ENCODE measurements around the gene BRF1. TPM values are rescaled to one million over a fixed set of nuclear protein-coding genes. Genes with fewer than 3 reads are reported as not detected.

BRF1 gene
- total and polyA plus RNA-seq, 3 donors from 2014 or later: 30.3 to 112 (median 95.3) TPM

DNA sequence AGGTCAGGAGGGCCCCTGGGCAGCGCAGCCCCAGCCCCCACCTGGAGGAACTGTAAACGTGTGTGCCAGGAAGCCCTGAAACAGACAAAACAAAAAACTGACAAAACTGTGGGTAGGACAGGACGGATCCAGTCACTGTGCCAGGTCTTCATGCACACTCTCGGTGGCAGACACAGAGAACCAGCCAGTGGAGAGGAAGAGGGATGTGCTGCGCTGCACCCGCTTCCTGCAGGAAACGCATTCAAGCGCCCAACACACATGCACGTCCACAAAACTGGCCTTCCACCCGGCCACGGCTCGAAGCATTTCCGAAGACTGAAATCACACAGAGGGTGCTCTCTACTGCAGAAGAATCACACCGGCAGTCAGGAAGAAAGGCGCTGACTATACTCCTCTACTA lies 16.9 kb downstream of the BRF1 start:
- Histone ChIP-seq H3K4me1 (no peaks in the 10 kb centered on the region), H3K9me3 (no peaks in the 10 kb centered on the region), H3K36me3 (ENCODE audit: low read depth, missing control alignments) (no peaks in the 10 kb centered on the region), H3K4me3 (no peak overlapping the region), H3K27me3 (no peaks in the 10 kb centered on the region), H3K27ac (no peak overlapping the region)
- intact Hi-C loops (cut with DNase I; ENCODE audit: low total_unique reads): loop anchor here (10.0 kb wide), 1 partner anchor 79 kb away; no protein-coding TSS in a partner anchor
- DNase-seq: no peak
- TF ChIP-seq, protein P1, sequence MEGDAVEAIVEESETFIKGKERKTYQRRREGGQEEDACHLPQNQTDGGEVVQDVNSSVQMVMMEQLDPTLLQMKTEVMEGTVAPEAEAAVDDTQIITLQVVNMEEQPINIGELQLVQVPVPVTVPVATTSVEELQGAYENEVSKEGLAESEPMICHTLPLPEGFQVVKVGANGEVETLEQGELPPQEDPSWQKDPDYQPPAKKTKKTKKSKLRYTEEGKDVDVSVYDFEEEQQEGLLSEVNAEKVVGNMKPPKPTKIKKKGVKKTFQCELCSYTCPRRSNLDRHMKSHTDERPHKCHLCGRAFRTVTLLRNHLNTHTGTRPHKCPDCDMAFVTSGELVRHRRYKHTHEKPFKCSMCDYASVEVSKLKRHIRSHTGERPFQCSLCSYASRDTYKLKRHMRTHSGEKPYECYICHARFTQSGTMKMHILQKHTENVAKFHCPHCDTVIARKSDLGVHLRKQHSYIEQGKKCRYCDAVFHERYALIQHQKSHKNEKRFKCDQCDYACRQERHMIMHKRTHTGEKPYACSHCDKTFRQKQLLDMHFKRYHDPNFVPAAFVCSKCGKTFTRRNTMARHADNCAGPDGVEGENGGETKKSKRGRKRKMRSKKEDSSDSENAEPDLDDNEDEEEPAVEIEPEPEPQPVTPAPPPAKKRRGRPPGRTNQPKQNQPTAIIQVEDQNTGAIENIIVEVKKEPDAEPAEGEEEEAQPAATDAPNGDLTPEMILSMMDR (IDR thresholded peaks at IDR 0.05): no peak
- TF ChIP-seq POLR2A (IDR thresholded peaks at IDR 0.05): no peak
- 80 to 82% methylated on average over 15 of the region's 15 CpGs for WGBS, 2 donors

DNA sequence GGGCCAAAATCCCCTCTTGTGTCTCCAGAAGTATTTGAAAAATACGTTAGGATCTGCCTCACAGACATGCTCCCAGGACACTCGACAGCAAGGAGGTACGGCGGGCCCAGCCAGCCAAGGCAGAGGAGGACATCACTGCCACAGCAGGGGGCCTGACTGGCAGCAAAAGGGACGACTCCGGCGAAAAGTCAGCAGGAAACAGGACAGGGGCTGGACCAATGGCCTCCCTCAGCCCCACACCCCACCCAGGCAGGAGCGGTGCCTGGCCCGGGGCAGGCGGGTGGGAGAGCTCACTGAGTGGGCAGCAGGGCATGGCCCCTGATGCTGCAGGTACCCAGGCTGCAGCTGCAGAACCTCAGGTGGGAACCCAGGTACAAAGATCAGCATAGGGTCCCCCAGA lies 17.8 kb downstream of the BRF1 start:
- Histone ChIP-seq H3K36me3 (ENCODE audit: low read depth, missing control alignments) (no peaks in the 10 kb centered on the region), H3K27ac (no peak overlapping the region), H3K4me1 (no peaks in the 10 kb centered on the region), H3K9me3 (no peaks in the 10 kb centered on the region), H3K4me3 (no peak overlapping the region), H3K27me3 (no peaks in the 10 kb centered on the region)
- intact Hi-C loops (cut with DNase I; ENCODE audit: low total_unique reads): loop anchor here (10.0 kb wide), 1 partner anchor 78 kb away; no protein-coding TSS in a partner anchor
- TF ChIP-seq, protein P1 (IDR thresholded peaks at IDR 0.05): no peak
- no peak for TF ChIP-seq POLR2A (IDR thresholded peaks at IDR 0.05)
- no peak for DNase-seq
- 81 to 82% methylated on average over 8 to 10 of the region's 10 CpGs for WGBS, 2 donors

DNA sequence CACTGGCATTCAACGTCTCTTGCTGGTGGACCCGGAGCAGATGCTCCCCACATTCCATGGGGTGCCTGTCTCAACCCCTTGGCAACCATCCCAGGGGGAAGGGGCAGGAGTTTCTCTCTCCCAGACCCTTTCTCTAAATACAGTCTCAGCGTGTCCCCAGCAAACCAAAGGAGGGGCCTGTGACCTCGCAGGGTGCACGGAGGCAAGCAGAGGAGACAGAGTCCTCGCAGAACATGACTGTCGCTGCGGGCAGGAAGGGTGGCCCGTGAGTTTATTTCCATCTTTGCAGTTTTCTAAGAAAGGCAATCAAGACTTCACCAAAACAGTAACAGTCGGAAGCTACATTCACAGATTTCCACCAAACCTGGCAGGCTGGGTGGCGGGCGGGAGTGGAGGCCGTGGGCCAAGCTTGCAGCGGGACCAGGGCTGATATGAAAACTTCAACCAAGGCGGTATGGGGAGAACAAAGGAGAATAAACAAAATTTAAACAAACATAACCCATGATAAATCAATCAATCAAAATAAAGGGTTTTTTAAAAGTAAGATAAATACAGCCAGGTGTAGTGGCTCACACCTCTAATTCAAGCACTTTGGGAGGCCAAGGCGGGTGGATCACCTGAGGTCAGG lies 18.6 kb downstream of the BRF1 start:
- Histone ChIP-seq H3K4me3 (no peak overlapping the region), H3K27ac (no peak overlapping the region), H3K27me3 (no peaks in the 10 kb centered on the region), H3K9me3 (no peaks in the 10 kb centered on the region), H3K4me1 (no peaks in the 10 kb centered on the region), H3K36me3 (ENCODE audit: low read depth, missing control alignments) (no peaks in the 10 kb centered on the region)
- no peak for DNase-seq
- intact Hi-C loops (cut with DNase I; ENCODE audit: low total_unique reads): loop anchor here (10.0 kb wide), 1 partner anchor 77 kb away; no protein-coding TSS in a partner anchor
- no peak for TF ChIP-seq POLR2A (IDR thresholded peaks at IDR 0.05)
- TF ChIP-seq, protein P1 (IDR thresholded peaks at IDR 0.05): no peak
- 73 to 80% methylated on average over 16 of the region's 16 CpGs for whole genome bisulfite sequencing, 2 donors

DNA sequence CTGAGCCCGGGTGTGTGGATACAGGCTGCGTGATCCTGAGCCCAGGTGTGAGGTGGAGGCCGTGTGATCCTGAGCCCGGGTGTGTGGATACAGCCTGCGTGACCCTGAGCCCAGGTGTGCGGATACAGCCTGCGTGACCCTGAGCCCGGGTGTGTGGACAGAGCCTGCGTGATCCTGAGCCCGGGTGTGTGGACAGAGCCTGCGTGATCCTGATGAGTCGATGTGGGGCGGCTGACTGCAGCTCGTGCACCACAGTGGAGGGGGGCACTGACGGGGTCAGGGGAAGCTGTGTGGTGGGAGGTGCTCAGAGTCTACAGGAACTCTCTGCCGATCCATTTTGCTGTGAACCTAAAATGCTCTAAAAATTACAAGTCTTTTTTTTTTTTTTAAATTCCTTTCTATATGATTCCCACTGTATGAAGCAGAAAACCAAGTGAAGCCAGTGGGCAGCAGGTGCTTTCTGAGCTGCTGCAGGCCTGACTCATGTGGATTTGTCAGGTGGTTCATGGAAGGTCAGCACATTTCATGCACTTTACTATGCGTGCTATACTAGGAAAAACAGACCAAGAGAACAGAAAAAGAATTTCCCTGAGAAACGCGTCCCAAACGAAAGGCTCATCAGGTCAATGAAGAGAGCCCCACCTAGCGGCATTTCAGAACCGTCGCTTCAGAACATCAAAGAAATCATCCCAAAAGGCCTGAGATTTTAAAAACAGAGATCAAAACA lies 19.3 kb downstream of the BRF1 start:
- peak; percentile 41 for DNase-seq
- intact Hi-C loops (cut with DNase I; ENCODE audit: low total_unique reads): loop anchor here (10.0 kb wide), 1 partner anchor 77 kb away; no protein-coding TSS in a partner anchor
- H3K4me3 ChIP-seq: no peak overlapping the region
- no peaks in the 10 kb centered on the region for H3K27me3 ChIP-seq
- no peak overlapping the region for H3K27ac ChIP-seq
- H3K9me3 ChIP-seq: no peaks in the 10 kb centered on the region
- 62 to 71% methylated on average over 17 to 23 of the region's 23 CpGs for WGBS, 2 donors
- H3K4me1 ChIP-seq: no peaks in the 10 kb centered on the region
- TF ChIP-seq, protein P1 (IDR thresholded peaks at IDR 0.05): peak; percentile 28 to 52 (median 44)
- TF ChIP-seq POLR2A (IDR thresholded peaks at IDR 0.05): no peak
- H3K36me3 ChIP-seq (ENCODE audit: low read depth, missing control alignments): no peaks in the 10 kb centered on the region

Data from testis (tissue), 3 donors.